Erythroblast (primary cell): Measurements from ENCODE around the gene PPP3CA.

Source experiments
- GATA1 ChIP-seq: IDR thresholded peaks from 2 replicates; pipeline ENCODE4 v1.6.1; 2011; ENCODE audit warnings: low read depth, mild to moderate bottlenecking, control low read depth, low read length, moderate library complexity
- POLR2A ChIP-seq: IDR thresholded peaks from 2 replicates; pipeline ENCODE4 v1.6.1; 2011; ENCODE audit warnings: mild to moderate bottlenecking, low read length

DNA sequence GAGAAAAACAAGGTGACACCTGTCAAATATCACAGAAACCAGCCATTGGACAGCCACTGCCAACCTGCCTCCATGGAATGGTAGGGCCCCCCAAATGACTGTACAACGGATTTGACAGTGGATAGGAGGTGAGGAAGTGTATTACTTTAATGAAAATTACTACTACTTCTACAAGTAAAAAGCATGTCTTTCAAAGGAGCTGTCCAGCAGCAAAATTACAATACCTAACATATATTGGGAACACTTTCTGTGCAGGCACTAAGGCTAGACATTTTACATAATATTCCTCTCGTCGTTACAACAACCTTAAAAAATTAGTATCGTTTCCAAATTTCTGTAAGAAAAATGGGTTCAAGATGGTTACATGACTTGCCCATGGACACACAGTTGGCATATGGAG, 14.9 kb downstream of the PPP3CA start:
- TF ChIP-seq POLR2A (no peak), GATA1 (no peak)
